ENCODE results near the gene PHKB.

The PHKB gene

DNA sequence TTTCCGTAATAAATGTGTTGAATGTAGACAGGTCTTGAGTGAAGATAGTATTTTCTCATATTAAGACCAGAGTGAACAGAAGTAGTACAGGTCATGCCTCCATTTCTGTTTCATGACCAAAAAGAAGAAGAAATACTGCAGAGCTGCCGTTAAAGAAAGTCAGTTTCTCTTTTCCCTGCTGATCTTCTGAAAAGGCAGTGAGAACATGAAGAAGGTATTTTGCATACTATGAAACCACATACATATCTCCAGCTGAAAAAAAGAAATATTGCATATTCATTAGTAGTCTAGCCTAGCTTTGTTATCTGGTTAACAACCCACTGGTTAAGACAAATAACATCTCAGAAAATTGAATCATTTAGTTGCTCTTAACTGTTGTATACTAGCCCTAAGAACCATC lies 138.4 kb downstream of the PHKB start:
- TF ChIP-seq FOXP2 (optimal IDR thresholded peaks at IDR 0.05; ENCODE audit: borderline replicate concordance, extremely low read depth, extremely low read length, insufficient read depth) = no peak
- TF ChIP-seq POLR2AphosphoS5 (IDR thresholded peaks at IDR 0.05; ENCODE audit: low read depth, low read length) = no peak
- TF ChIP-seq TAF1 (IDR thresholded peaks at IDR 0.05; ENCODE audit: borderline replicate concordance, insufficient read depth, low read length) = no peak
- no peak for TF ChIP-seq SIN3A (IDR thresholded peaks at IDR 0.05; ENCODE audit: borderline replicate concordance, insufficient read depth, low read length)
- TF ChIP-seq, protein P1, sequence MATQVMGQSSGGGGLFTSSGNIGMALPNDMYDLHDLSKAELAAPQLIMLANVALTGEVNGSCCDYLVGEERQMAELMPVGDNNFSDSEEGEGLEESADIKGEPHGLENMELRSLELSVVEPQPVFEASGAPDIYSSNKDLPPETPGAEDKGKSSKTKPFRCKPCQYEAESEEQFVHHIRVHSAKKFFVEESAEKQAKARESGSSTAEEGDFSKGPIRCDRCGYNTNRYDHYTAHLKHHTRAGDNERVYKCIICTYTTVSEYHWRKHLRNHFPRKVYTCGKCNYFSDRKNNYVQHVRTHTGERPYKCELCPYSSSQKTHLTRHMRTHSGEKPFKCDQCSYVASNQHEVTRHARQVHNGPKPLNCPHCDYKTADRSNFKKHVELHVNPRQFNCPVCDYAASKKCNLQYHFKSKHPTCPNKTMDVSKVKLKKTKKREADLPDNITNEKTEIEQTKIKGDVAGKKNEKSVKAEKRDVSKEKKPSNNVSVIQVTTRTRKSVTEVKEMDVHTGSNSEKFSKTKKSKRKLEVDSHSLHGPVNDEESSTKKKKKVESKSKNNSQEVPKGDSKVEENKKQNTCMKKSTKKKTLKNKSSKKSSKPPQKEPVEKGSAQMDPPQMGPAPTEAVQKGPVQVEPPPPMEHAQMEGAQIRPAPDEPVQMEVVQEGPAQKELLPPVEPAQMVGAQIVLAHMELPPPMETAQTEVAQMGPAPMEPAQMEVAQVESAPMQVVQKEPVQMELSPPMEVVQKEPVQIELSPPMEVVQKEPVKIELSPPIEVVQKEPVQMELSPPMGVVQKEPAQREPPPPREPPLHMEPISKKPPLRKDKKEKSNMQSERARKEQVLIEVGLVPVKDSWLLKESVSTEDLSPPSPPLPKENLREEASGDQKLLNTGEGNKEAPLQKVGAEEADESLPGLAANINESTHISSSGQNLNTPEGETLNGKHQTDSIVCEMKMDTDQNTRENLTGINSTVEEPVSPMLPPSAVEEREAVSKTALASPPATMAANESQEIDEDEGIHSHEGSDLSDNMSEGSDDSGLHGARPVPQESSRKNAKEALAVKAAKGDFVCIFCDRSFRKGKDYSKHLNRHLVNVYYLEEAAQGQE (IDR thresholded peaks at IDR 0.05; ENCODE audit: insufficient read depth in 1 of 2, low read depth in 2 of 2, low read length in 2 of 2) = no peak

DNA sequence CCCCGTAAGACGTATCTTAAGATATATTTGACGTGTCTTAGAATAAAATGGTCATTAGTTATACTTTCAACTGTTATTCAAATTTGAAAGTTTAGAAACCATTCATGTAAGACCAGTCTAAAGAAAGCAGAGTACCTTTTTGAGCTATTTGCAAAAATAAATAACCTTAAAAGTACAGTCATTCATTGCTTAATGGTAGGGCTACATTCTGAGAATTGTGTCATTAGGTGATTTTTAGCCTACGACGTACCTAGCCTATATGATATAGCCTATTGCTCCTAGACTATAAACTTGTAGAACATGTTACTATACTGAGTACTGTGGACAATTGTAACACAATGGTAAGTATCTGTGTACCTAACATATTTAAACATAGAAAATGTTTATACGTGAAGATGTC lies 139.2 kb downstream of the PHKB start:
- TF ChIP-seq, protein P1 (IDR thresholded peaks at IDR 0.05; ENCODE audit: insufficient read depth in 1 of 2, low read depth in 2 of 2, low read length in 2 of 2) = no peak
- no peak for TF ChIP-seq SIN3A (IDR thresholded peaks at IDR 0.05; ENCODE audit: borderline replicate concordance, insufficient read depth, low read length)
- no peak for TF ChIP-seq FOXP2 (optimal IDR thresholded peaks at IDR 0.05; ENCODE audit: borderline replicate concordance, extremely low read depth, extremely low read length, insufficient read depth)
- TF ChIP-seq TAF1 (IDR thresholded peaks at IDR 0.05; ENCODE audit: borderline replicate concordance, insufficient read depth, low read length) = no peak
- TF ChIP-seq POLR2AphosphoS5 (IDR thresholded peaks at IDR 0.05; ENCODE audit: low read depth, low read length) = no peak

DNA sequence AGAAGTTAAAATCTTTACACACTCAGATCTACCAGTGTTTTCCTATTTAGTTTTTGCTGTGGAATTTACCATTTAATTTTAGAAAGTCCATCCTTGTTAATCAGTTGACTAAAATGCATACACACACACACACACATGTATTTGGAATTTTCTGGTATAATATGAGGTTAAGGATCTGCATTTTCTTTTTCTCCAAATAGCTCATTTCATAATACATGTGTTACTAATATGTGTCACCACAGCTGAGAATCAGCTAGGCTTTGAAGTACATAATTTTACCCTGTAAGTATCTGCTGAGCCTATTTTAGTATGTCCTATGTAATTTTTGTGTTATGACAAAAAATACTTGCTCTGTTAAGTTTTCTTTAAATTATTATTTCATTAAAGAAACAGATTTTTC lies 143.2 kb downstream of the PHKB start:
- TF ChIP-seq FOXP2 (optimal IDR thresholded peaks at IDR 0.05; ENCODE audit: borderline replicate concordance, extremely low read depth, extremely low read length, insufficient read depth) (no peak), POLR2AphosphoS5 (IDR thresholded peaks at IDR 0.05; ENCODE audit: low read depth, low read length) (no peak), SIN3A (IDR thresholded peaks at IDR 0.05; ENCODE audit: borderline replicate concordance, insufficient read depth, low read length) (no peak), TAF1 (IDR thresholded peaks at IDR 0.05; ENCODE audit: borderline replicate concordance, insufficient read depth, low read length) (no peak)
- TF ChIP-seq, protein P1 (IDR thresholded peaks at IDR 0.05; ENCODE audit: insufficient read depth in 1 of 2, low read depth in 2 of 2, low read length in 2 of 2) = no peak

DNA sequence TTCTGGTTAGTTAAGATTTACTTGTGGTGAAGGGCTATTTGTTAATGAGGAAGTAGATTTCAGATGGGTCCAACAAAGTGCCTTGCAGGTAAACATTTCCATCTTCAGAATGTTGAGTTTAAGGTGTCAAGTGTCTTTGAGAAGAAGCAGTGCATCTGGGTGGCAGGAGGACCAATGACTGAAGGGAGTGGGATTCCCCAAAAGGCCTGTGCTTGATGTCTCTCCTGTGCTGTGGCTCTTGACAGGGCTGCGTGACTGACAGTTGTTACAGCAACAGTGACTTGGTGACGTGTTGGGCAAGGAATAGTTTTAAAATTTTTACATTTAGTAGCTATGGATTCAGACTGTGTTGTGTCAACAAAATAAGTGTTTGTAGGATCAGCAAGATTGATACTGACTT lies 149.9 kb downstream of the PHKB start:
- TF ChIP-seq TAF1 (IDR thresholded peaks at IDR 0.05; ENCODE audit: borderline replicate concordance, insufficient read depth, low read length) (no peak), SIN3A (IDR thresholded peaks at IDR 0.05; ENCODE audit: borderline replicate concordance, insufficient read depth, low read length) (no peak), FOXP2 (optimal IDR thresholded peaks at IDR 0.05; ENCODE audit: borderline replicate concordance, extremely low read depth, extremely low read length, insufficient read depth) (no peak), POLR2AphosphoS5 (IDR thresholded peaks at IDR 0.05; ENCODE audit: low read depth, low read length) (no peak)
- TF ChIP-seq, protein P1 (IDR thresholded peaks at IDR 0.05; ENCODE audit: insufficient read depth in 1 of 2, low read depth in 2 of 2, low read length in 2 of 2) = no peak

Measured in PFSK-1 (cell line).